Stimulated activated CD8-positive, alpha-beta memory T cell treated with anti-CD3 and anti-CD28 coated beads, Interleukin-2, amount 100 ng/mL, for 48 hours (primary cell): ENCODE measurements around the gene CDH15.
"Not testable (repeated sequence)": the region's sequence is repeated elsewhere in the genome, so short reads cannot be mapped to it uniquely, and the experiment has no call there.

Experiments used
- DNase-seq, 2 donors: peaks; one replicate each; pipeline ENCODE4 v3.0.0-alpha.2; 2020; ENCODE audit warnings: low read depth in 2 of 2

Gene CDH15

DNA sequence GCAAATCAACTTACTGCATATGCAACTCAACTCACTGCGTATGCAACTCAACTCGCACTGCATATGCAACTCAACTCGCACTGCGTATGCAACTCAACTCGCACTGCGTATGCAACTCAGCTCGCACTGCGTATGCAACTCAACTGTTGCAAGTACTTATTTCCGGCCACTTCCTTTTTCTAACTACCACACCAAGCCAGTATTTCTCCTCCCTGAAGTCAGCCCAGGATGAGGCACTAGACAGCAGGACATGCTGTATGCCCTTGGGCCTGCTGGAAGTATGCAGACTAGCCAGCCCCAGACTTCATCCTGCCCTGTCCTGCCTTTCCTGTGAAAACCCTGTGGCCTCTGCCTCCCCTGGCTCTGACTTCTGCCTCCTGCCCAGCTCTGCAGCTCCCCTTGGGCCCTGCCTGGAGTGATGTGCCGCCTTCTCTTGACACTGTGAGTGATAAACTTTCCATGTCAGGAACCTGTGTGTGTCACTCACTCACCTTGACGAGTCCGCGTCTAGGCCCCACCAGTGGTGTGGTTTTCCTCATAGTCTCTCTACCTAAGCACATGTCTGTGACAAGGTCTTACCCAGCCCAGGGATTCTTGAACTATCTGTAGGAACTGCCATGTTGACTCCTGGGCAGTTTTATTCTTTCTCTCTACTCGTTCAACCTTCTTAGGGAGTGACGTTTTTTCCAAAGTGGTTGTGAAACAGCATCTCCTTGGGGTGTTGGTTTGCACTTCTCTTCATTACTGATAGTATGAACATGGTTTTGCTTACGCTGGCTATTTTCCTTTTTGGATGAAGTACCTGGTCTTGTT is 62.3 kb downstream of the CDH15 start:
- no peak for DNase-seq

DNA sequence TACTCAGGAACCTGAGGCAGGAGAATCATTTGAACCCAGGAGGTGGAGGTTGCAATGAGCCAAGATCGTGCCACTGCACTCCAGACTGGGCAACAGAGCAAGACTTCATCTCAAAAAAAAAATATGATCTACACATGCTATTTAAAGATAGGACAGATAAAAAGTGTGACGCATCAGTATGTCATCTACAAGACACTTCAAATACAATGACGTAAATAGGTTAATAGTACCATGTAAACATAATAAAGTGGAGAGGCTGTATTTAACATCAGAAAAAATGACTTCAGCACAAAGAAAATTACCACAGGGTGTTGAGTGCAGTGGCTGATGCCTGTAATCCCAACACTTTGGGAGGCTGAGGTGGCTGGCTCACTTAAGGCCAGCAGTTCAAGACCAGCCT is 66.2 kb downstream of the CDH15 start:
- DNase-seq: no peak

DNA sequence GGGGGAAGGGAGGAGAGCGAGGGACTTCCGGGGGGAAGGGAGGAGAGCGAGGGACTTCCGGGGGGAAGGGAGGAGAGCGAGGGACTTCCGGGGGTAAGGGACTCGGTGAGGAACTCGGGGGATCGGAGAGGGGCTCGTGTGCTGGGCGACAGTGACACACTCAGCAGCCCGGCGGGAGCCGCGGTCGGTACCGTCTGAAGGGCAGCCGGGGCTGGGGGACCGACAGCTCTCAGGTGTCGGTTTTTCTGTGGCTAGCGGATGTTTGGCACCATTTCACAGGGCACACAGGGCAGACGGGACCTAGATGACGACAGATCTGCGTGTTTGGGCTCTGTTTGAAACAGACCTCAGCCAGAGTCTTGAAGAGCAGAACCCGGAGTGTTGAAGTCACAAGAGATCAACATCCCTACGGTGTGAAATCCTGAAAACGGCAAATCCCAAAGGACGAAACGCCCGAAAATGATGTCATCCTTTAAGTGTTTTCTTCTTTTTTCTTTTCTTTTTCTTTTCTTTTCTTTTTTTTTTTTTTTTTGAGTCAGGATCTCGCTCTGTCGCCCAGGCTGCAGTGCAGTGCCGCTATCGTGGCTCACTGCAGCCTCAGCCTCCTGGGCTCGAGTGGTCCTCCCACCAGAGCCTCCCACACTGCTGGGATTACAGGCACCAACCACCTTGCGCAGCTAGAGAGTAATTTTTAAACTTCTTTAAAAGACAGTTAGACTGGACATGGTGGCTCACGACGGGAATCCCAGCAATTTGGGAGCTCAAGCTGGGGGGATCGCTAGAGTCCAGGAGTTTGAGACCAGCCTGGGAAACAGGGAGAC is 69.8 kb downstream of the CDH15 start:
- DNase-seq: peak; percentile 50 to 53

DNA sequence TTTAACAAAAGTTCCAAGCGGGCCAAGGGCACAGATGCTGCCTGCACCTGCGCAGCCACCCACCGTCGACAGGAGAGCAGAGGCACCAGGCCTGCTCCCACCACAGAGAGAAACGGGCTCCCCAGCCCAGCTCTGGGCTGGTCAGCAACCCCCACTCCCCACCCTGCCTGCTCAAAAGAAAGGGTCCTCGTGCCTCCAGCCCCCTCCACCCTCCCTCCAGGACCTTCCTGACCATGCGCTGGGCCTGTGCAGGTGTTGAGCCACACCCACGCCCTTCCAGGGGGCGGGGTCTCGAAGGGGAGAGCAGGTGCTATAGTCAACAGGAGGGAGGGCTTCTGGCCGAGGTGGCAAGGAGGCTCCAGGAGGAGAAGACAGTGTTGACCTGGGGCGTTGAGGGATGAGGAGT is 71.2 kb downstream of the CDH15 start:
- DNase-seq: no peak

DNA sequence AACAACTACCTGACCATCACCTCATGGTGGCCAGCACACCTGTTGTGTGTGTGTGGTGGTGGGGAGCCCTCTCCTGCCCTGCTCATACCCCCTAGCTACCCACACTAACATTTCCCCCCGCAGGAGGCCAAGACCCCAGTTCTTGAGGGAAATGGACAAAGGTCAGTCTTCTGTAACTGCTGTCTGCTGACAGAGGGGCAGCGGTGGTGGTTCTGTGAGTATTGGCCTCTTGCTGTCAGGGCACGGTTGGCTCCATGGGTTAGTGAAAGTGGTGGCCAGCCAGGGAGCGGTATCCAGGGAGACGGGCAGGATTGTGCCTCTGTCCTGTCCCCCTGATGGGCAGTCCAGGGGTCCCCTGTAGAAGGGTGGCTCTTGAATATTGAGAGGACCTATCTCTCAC is 72.1 kb downstream of the CDH15 start:
- no peak for DNase-seq

DNA sequence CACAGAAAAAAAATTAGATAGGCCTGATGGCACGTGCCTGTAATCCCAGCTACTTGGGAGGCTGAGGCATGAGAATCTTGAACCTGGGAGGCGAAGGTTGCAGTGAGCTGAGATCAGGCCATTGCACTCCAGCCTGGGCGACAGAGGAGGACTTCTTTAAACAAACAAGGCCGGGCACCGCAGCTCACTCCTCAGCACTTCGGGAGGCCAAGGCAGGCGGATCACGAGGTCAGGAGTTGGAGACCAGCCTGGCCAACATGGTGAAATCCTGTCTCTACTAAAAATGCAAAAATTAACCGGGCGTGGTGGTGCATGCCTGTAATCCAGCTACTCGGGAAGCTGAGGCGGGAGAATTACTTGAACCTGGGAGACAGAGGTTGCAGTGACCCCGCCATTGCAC is 72.7 kb downstream of the CDH15 start:
- not testable (repeated sequence) for DNase-seq

DNA sequence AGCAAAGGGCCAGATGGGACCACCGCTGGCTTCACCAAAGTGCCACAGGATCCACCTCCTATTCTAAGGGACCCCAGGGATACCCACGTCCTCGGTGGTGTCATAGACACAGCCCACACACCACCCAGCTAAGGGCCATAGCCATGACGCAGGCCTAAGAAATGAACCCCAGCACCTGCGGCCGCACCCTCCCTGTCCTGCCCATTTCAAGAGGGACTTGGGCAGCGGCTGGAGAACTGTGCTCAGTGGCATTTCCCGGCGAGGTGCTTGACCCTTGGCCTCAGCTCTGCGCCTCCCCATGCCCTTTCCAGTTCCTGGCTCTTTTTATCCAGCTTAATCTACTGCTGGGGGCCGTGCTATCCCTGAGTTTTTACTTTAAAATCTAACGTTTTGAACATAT is 73.2 kb downstream of the CDH15 start:
- no peak for DNase-seq
